GM21526 (cell line): ENCODE measurements around the gene GNB1L.
"Not testable (repeated sequence)": the region's sequence is repeated elsewhere in the genome, so short reads cannot be mapped to it uniquely, and the experiment has no call there.

Experiments used
- ATAC-seq: cut with Tn5 transposase; IDR thresholded peaks from one replicate; pipeline ENCODE4 v1.9.1; 2021; ENCODE audit warnings: moderate library complexity; ENCODE audit not compliant: unreplicated experiment, low FRiP score

Gene GNB1L

DNA sequence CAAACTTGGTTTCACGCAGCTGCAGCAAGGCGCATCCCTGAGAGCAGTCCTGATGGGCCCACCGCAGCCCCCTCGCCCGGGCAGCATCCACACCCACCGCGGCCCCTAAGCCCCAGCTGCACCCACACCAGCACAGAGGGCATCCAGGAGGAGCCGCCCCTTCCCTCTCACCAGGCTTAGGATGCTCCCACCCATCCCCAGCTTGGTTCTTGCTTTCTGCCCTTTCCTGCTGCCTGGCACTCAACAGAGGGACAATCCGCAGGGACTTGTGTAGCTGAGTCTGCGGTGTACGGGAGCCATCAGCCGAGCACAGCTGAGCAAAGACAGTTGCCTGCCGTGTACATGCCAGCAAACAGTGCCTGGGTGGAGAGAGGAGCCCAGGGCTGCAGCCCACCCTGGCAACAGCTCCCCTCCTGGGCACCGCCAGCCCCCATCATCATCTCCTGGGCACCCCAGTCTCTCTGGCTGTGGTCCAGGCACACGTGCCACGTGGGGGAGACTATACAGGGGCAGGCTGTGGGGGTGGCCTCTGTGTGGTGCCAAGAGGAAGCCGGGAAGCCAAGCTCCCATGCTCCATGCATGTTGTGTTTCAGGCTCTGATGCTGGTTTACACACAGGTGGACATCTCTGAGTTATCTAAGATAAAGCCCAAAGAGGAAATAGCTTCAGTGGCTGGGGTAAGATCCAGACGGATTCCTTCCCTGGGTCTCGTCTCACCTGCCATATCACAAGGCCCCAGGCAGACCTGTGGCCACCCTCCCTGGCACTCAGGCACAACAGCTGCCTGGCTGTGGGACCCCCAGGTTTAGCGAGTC, 36.0 kb upstream of the GNB1L start:
- ATAC-seq, result no peak

DNA sequence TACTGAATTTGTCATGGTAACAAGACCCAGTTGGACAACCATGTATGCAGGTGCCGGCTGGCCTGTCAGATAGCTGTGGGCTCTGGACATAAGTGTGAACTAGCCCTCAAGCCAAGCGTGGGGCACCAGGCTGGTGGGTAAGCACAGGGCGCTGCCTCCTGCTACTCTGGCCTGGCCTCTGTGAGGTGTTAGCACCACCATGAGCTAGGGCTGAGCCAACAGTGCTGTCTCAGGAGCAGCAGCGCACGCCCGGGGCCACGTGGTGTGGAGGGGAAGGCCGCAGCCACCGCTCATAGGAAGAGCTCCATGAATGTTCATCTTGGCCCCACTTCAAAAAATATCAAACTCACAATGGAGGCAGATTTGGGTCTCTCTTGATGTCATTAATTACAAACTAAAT, 35.3 kb upstream of the GNB1L start:
- no peak for ATAC-seq

DNA sequence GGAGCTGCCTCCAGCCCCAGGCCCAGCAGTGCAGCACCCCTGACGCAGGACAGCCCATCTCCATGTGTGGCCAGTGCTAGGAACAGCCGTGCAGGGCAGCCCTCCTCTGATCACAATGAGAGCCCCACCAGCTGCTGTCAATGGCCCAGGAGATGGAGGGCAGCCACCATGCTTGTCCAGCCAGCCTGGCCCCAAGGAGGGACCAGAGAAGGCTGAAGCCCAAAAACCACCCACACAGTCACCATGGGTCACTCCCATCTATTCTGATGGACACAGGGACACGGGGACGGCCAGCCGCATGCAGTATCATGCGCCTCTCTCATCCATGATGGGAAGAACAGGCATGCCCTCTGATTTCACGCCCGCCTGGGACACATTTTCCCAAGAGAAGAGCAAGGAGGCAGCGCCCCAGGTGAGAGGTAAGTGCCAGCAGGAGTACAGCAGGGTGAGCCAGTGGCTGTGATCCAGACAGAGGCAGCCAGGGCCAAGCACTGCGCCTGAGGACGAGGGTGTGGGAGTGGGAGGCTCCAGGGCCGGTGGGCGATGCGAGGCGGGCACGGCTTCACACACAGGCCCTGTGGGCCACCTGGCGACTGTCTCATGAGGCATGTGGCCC, 33.6 kb upstream of the GNB1L start:
- no peak for ATAC-seq

DNA sequence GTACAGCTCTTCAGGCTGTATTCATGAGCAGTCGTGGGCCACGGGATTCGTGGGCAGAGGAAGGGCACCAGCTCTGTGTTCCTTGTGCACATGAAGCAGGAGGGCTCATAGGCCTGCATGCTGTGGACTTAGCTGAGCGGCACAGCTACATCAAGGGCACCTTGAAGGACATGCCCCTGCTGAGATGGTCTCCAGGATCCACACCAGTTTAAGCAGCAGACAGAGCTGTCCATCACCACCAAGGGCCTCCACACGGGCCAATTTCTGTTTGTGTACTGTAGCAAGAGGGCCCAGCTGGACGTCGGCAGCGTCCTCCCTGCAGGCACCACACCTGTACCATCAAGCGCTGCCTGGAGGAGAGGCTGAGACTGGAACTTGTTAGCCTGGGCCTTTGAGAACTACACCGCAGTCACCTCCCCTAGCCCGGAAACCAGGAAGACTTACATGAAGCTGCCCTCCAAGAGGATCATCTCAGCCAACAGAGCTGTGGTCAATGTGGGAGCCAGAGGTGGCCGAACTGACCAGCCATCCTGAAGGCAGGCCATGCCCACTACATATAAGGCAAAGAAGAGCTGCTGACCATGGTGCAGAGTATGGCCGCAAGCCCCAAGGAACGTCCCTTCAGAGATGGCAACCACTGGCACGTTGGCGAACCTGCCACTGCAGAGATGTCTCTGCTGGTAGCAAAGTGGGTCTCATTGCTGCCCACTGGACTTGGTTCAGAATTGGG, 32.7 kb upstream of the GNB1L start:
- ATAC-seq, result no peak

DNA sequence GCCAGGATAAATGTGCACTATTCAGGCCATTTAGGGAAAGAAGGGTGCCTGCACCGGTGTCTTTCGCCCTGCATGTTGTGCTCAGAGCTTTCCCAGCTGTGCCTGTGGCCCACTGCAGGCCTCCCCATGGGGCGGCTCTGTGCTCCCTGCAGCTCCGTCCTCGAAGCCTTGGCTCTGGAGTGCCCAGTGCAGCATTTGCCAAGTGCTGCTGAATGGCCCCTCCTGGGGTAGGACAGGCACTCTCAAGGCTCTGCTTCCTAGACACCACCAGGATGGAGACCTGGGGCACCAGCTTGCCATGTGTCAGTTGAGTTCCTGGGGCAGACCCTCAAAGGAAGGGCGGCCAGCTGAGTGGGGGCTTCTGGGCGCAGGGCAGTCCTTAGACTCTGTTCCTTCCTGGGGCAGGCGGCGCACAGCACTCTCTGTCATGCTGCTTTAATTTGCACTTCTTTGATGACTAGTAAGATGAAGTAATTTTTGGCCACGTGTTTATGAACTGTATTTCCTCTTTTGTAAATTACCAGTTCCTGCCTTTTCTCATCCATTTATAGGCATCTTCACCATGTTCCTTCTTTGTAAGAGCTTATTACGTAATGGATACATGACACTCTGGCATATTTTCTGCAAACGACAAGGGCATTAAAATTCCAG, 32.1 kb upstream of the GNB1L start:
- no peak for ATAC-seq

DNA sequence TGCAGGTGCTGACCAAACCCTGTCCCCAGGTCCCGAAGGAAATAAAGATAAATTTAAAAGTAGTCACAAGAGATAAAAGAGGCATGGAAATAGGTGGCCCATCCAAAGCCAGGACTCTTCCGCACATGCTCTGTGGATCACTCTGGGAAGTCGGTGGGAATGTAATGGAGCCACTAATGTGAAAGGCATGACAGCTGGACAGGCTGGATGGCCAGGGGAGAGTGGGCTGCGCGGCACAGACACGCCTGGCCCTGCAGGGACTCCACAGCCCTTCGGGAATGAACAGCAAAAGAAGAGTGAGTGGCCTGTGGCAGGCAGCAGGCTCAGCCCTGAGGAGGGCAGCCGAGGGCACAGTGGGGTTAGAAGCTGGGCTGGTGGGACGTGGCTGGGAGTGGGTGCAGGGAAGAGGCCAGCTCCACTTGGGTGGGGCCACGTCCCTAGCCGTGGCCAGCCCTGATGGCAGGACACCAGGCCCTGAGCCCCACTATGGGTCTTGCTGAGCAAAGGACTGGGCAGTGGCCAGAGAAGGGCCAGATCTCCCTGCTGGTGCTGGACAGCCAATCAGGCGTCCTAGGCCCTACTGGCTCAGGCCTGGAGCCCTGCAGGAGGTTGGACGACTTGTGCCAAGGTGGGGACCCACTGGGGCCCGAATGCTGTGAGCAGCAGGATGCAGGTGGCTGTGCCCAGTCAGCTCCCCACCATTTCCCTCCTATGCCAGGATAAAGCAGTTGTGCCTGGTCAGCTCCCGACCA, 31.3 kb upstream of the GNB1L start:
- ATAC-seq, result no peak

DNA sequence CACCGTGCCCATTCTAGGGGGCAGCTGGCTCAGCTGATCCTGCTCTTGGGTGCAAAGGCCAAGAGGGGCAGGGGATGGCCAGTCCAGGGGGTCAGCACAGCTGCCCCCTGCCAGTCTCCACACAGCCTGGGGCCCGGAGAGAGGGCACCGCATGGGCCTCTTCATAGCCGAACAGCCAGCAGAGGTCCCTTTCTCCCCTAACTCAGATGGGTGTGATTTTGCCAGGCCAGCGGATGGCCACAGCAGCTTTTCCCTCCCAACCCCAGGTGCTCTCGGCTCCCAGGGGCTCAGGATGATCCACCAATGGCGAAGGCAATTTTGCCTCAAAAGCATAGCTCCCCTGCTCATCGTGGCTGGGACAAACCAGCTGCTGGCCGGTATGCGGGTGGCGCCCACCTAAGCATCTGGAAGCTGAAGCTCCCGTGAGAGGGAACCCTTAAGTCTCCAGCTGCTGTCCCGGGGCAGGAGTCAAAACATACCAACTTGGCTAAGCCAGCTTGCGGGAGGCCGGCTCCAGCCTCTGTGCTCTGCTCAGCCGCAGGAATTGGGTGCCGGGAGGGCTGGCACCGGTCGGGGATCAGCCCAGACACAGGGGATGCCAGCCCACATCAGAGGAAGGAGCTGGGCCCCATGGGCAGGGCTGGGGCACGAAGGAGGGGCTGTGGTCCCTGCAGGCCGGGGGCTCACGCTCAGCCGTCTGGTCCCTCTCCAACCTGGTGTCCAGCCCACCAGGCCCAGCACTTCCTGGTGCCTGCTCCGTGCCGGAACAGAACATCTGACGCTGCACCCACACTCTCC, 30.5 kb upstream of the GNB1L start:
- ATAC-seq, result no peak

DNA sequence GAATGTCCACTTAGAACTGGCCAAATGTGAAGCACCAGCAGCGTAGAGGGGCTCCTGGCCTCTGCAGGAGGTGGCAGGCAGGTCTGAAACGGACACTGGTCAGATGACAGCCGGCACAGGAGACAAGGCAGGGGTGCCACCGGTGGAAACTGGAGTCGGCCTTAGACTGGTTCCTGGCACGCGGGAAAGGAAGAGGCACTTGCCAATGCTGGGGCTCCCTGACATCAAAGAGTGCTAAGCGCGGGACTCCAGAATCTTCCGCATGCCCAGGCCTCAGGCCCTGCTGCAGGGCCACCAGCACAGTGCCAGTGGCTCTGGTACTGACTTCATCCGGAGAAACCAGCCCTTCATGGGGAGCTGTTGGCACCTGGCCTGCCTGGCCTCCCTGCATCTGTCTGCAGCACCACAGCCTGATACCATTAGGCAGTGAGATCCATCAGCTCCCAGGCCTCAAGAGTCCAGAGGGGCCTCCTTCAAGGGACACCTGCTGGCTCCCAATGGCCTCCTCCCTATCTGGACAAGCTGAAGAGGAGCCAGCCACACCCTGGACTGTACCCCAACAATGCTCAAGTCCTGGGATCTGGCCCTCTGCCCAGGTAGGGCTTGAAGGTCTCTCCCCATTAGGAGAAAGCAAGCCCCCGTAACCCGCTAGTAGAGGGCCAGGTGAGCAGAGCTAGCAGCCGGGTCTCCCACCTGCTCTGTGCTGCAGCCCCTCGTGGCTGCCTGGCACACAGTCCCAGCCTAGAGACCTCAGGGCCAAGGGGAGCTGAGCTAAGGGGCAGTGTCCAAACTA, 29.7 kb upstream of the GNB1L start:
- ATAC-seq, result no peak

DNA sequence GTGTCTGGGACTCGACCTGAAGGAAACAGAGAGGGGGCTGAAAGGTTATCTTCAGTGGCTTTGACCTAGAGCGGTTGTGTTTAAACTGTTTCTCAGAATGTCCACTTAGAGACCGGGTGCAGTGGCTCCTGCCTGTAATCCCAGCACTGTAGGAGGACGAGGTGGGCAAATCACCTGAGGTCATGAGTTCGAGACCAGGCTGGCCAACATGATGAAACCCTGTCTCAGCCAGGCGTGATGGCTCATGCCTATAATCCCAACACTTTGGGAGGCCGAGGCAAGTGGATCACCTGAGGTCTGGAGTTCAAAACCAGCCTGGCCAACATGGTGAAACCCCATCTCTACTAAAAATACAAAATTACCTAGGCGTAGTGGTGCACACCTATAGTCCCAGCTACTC, 28.8 kb upstream of the GNB1L start:
- ATAC-seq, result not testable (repeated sequence)

DNA sequence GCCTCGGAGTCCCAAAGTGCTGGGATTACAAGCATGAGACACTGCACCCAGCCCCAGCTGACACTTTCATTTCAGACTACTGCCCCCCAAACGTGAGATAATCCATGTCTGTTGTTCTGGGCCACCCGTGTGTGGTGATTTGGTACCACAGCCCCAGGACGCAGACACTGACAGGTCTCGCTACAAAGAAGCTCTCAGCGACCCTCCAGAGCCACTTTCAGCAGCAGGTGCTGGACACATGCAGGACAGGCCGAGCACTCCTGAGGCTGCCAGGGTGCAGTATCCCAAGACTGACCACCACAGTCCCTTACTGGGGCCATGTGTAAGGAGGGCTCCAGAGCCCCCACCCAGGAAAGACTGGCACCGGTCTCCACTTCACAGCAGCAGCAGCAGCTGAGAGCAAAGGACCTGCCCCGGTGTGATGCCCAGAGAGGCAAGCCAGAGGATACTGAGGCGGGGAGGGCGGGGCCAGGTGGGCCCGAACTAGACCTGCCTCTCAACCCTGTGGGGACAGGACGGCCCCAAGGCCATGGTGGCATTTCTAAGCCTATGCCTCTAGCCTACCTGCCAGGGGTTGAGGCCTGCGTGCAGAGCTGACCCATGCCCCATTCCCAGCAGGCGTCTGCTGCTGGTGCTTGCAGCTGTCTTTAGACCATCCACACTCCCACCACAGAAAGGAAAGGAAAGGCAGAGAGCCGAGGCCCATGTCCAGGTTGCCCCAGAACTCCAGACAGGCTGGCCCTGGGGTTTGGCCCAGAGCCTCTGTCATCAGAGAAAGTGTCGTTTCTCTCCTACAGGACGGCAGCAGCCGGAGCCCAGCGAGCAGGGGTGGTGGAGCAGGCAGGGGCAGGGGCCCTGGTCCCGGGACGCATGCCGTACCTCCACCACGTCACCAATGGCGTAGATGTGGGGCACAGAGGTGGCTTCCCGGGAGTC, 28.0 kb upstream of the GNB1L start:
- no peak for ATAC-seq

DNA sequence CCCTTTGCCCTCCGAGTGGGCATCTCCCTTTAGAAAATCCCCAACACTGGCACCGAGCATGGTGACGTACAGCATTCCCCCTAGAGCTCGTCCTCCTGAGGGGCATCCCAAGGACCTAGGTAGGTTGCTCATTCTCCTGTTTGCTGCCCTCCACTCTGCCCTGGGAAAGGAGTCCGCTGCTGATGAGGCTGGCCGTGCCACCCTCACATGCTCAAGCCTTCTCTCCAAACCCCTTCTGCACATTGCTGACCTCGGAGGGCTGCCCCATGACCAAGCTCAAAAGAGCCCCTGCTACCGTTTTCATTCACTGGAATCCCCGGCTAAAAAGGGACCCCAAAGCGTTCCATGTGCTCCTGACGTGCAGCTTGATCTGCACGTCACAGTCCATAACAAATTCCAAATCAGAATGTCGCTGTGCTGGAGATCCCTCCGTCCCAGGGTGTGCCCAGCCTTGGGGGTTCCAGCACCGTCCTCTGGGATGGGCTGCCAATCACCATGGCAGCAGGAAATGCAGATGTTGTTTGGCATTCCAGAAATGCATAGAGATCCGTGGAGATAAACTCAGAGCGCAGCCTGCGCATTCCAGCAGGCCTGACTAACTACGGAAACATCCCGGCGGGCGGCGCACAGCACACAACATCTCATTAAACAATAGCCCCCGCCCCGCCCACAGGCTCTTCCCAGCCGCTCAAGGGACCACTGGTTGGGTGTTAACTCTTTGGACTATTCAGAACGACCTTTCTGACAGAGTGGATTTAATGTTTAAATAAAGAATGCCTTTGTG, 26.3 kb upstream of the GNB1L start:
- no peak for ATAC-seq

DNA sequence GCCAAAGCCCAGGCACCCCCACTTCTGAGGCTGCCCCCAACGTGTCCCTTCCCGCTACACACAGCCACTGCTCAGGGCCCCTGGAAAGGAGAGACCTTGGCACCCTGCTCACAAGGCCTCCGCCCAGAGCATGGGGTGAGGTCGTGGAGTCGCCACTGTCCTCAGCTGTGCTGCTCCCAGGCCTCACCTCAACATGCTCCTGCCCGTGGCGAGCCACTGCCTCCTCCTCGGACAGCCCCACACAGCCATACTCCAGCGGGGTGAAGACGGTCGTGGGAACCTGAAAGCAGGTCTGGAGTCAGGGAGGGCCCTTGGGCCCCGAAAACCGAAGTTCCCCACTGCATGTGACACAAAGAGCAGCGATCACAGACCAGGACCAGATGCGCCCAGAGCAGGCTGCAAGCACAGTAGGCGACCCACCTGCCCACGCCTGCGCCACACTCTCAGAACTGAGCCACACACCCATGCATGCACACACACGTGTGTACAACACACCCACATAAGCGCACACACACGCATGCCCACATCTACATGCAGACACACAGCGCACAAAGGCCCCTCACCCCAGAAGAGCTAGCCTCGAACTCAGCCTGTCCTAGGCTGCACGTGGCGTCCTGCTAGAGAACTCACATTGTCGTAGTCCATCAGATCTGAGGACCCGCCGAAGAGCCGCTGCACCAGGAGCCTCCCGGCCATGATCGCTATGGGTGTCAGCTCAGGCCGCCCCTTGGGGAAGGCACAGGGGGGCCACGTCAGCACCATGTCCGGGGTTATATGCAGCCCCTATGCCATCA, 25.5 kb upstream of the GNB1L start:
- ATAC-seq, result no peak

DNA sequence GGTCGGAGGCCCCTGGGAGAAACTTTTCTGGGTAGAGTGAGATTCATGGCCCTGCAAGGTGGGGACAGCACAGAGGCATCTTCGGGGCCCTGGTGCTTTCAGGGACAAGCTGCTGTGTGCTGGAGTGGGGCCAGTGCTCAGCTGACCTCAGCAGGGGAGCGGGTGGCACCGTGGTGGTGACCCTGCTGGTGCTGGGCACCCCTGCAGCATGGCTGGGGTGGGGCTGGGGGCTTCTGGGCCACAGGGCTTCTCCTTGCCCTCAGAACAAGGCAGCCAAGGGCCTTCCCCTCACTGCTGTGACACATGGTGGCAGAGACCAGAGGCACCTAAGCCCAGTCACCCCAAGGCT, 24.9 kb upstream of the GNB1L start:
- ATAC-seq, result no peak

DNA sequence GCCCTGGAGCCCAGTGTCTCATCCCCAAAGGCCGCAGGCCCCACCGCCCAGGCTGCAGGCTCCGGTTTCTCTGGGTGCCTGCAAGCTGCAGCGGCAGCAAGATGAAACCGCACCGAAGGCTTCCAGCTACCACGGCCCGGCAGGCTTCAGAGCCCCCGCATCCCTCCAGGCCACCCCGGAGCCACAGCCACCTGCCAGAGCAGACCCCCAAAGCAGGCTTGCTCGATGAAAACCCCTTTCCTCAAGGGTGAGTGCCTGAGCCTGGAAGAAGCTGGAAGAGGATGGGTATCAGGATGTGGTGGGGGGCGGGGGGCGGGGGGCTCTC, 24.5 kb upstream of the GNB1L start:
- no peak for ATAC-seq

DNA sequence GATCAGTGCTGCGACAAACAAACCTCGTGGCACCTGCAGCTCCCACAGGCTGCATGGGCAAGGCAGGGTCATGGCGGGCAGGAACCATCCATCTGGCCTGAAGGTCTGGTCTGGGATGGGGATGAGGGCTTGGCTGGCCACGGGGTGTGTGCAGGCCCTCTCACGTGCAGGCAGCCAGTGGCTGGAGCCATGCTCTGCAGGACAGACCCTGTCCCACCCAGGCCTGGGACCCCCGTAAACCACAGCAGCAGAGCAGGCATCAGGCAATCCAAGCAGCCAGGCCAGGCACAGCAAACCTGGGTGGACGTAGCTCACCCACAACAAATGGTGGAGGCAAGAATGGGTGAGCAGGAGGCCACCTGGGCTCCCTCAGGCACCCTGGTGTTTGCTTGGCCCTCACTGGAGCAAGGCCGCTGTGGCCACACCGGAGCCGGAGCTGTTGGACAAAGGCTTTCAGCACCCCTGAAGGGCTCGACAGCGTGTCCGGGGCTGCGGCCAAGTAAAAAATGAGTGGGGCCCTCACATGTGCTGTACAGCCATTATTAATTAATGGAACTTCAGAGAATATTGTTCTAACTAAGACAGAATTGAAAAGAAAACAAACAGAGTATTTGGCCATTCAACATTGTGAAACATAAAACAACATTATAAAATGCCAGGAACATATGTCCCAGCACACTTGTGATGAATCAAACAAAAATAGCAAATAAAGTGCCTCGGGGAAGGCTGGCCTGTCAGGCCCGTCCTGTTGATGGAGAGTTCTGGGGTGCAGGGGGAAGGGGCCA, 24.0 kb upstream of the GNB1L start:
- ATAC-seq, result no peak
